ENCODE results near the gene PCDHB16. TPM values are rescaled to one million over a fixed set of nuclear protein-coding genes. Genes with fewer than 3 reads are reported as not detected.
"Not testable (repeated sequence)": the region's sequence is repeated elsewhere in the genome, so short reads cannot be mapped to it uniquely, and the experiment has no call there.

Gene PCDHB16
- total RNA-seq, result 3.0 TPM

DNA sequence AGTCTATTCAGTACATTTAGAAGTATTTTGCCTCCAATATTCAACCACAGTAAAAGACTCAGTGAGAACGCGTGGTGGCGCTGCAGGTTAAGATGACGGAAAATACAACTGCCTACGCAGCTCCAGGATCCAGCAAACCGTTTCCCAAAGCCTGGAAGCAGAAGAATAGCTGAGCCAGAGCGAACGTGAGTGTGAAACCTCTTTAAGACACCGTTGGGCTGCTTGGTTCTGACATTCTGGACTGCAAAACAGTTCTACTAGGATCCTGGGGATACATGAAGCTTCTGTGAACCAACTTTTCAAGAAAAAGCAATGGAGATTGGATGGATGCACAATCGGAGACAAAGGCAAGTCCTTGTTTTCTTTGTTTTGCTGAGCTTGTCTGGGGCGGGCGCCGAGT, at the start of gene PCDHB16:
Gene PCDHB16, plus strand, starts transcription at position 140 of the 400 bp plus-strand sequence. Its CDS starts 173 bp downstream, at position 313.
- no peak for DNase-seq (ENCODE audit: low spot score)

GRCh38 chr5:141135030-141135717, 47.0 kb upstream of the PCDHB16 start, which contains the start of gene PCDHB5:
TSS of gene PCDHB5 (plus strand) at chr5:141135206. CDS start at chr5:141135435, 229 bp downstream.
- DNase-seq (ENCODE audit: low spot score), result peak; percentile 37

DNA sequence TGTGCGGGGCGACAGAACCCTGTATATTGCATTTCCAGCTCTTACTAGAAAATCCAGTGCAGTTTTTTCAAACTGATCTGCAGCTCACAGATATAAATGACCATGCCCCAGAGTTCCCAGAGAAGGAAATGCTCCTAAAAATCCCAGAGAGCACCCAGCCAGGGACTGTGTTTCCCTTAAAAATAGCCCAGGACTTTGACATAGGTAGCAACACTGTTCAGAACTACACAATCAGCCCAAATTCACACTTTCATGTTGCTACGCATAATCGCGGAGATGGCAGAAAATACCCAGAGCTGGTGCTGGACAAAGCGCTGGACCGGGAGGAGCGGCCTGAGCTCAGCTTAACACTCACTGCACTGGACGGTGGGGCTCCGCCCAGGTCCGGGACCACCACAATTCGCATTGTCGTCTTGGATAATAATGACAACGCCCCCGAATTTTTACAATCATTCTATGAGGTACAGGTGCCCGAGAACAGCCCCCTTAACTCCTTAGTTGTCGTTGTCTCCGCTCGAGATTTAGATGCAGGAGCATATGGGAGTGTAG, 46.4 kb upstream of the PCDHB16 start:
- no peak for DNase-seq (ENCODE audit: low spot score)

DNA sequence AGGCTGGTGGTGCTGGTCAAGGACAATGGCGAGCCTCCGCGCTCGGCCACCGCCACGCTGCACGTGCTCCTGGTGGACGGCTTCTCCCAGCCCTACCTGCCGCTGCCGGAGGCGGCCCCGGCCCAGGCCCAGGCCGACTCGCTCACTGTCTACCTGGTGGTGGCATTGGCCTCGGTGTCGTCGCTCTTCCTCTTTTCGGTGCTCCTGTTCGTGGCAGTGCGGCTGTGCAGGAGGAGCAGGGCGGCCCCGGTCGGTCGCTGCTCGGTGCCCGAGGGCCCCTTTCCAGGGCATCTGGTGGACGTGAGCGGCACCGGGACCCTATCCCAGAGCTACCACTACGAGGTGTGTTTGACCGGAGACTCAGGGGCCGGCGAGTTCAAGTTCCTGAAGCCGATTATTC, 44.8 kb upstream of the PCDHB16 start:
- DNase-seq (ENCODE audit: low spot score), result not testable (repeated sequence)

- DNase-seq (ENCODE audit: low spot score), result no peak
Observed at GRCh38 chr5:141149812-141150211, 32.4 kb upstream of the PCDHB16 start, which contains the start of gene PCDHB6. TSS of gene PCDHB6 (plus strand) at chr5:141150057. CDS start at chr5:141150258, 201 bp downstream.

DNA sequence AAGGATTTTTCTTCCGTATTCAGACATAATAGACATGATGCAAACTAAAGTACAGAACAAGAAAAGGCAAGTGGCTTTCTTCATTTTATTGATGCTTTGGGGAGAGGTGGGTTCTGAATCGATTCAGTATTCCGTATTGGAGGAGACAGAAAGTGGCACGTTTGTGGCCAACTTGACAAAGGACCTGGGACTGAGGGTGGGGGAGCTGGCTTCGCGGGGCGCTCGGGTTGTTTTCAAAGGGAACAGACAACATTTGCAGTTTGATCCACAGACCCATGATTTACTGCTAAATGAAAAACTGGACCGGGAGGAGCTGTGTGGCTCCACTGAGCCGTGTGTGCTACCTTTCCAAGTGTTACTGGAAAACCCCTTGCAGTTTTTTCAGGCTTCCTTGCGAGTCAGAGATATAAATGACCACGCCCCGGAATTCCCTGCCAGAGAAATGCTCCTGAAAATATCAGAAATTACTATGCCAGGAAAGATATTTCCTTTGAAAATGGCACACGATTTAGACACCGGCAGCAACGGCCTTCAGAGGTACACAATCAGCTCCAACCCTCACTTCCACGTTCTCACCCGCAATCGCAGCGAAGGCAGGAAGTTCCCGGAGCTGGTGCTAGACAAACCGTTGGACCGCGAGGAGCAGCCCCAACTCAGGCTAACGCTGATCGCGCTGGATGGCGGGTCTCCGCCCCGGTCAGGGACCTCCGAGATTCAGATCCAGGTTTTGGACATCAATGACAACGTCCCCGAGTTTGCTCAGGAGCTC, 31.8 kb upstream of the PCDHB16 start:
- no peak for DNase-seq (ENCODE audit: low spot score)

- DNase-seq (ENCODE audit: low spot score), result no peak
Observed at GRCh38 chr5:141150993-141151325, 31.2 kb upstream of the PCDHB16 start.

- DNase-seq (ENCODE audit: low spot score), result not testable (repeated sequence)
Observed at GRCh38 chr5:141151632-141152031, 30.6 kb upstream of the PCDHB16 start.

GRCh38 chr5:141152096-141152495, 30.1 kb upstream of the PCDHB16 start:
- DNase-seq (ENCODE audit: low spot score), result not testable (repeated sequence)

- DNase-seq (ENCODE audit: low spot score), result no peak
Observed at GRCh38 chr5:141155540-141156374, 26.4 kb upstream of the PCDHB16 start.

GRCh38 chr5:141157356-141157755, 24.8 kb upstream of the PCDHB16 start:
- DNase-seq (ENCODE audit: low spot score), result not testable (repeated sequence)

DNA sequence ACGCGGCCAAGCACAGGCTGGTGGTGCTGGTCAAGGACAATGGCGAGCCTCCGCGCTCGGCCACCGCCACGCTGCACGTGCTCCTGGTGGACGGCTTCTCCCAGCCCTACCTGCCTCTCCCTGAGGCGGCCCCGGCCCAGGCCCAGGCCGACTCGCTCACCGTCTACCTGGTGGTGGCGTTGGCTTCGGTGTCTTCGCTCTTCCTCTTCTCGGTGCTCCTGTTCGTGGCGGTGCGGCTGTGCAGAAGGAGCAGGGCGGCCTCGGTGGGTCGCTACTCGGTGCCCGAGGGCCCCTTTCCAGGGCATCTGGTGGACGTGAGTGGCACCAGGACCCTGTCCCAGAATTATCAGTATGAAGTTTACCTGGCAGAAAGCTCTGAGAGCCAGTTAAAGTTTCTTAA, 24.3 kb upstream of the PCDHB16 start:
- not testable (repeated sequence) for DNase-seq (ENCODE audit: low spot score)

- DNase-seq (ENCODE audit: low spot score), result no peak
Observed at GRCh38 chr5:141172381-141173204, 9.6 kb upstream of the PCDHB16 start, which contains the start of gene PCDHB7. TSS of gene PCDHB7 (plus strand) at chr5:141172644. CDS start at chr5:141172836, 192 bp downstream.

- DNase-seq (ENCODE audit: low spot score), result not testable (repeated sequence)
Observed at GRCh38 chr5:141174291-141175104, 7.7 kb upstream of the PCDHB16 start.

DNA sequence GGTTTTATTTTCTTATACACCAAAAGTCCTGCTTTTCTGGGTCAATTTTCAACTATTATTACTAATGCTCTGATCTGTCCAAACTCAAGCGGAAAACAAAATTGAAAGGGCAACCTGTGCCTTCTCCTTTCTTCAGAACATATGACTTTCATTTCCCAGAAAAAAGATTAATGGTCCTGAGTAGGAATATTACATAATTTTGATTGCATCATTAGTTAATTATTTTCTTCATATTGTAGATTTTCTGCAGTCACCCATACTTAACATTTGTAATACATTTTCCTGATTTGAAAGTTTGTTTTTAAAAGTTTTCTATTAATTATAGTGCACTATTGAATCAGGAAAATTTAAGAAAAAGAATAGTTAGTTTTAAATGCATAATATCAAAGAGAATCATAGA, 6.3 kb upstream of the PCDHB16 start:
- no peak for DNase-seq (ENCODE audit: low spot score)

- DNase-seq (ENCODE audit: low spot score), result not testable (repeated sequence)
Observed at GRCh38 chr5:141177577-141178191, 4.5 kb upstream of the PCDHB16 start, which contains the start of gene PCDHB8. TSS of gene PCDHB8 (plus strand) at chr5:141177790. CDS start at chr5:141178035, 245 bp downstream.

- not testable (repeated sequence) for DNase-seq (ENCODE audit: low spot score)
Observed at GRCh38 chr5:141179371-141179770, 2.8 kb upstream of the PCDHB16 start.

DNA sequence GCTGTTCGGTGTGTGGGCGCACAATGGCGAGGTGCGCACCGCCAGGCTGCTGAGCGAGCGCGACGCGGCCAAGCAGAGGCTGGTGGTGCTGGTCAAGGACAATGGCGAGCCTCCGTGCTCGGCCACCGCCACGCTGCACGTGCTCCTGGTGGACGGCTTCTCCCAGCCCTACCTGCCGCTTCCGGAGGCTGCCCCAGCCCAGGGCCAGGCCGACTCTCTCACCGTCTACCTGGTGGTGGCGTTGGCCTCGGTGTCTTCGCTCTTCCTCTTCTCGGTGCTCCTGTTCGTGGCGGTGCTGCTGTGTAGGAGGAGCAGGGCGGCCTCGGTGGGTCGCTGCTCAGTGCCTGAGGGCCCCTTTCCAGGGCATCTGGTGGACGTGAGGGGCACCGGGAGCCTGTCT, 2.3 kb upstream of the PCDHB16 start:
- not testable (repeated sequence) for DNase-seq (ENCODE audit: low spot score)

DNA sequence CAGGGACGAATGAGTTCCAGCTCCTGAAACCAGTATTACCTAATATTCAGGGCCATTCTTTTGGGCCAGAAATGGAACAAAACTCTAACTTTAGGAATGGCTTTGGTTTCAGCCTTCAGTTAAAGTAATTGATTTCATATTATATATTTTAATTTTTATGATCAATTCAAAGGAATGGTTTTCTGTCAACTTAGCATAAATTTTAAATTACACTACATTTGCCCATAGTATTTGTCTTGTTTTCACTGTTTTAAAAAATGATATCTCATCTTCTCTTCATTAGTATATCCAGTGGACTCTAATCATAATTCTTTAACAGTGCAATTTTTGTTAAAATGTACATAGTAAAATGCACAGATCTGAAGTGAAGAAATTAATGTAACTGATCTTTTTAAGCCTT, 1.9 kb upstream of the PCDHB16 start:
- no peak for DNase-seq (ENCODE audit: low spot score)

Data from mucosa of gallbladder (tissue), 1 donor.